Colonic mucosa (tissue), 4 donors: Measurements from ENCODE around the gene LRIT1. TPM values are rescaled to one million over a fixed set of nuclear protein-coding genes. Genes with fewer than 3 reads are reported as not detected.

ENCODE experiments used
- DNase-seq: peaks from one replicate; pipeline ENCODE4 v3.0.0-alpha.2; 2020
- H3K27ac ChIP-seq: fragments of 200-600 bp; one replicate; pipeline ENCODE4 v1.8.0; 2021
- H3K27me3 ChIP-seq: fragments of 200-600 bp; one replicate; pipeline ENCODE4 v1.8.0; 2021
- H3K36me3 ChIP-seq: fragments of 200-600 bp; one replicate; pipeline ENCODE4 v1.8.0; 2021
- H3K4me1 ChIP-seq: fragments of 200-600 bp; one replicate; pipeline ENCODE4 v1.8.0; 2021; ENCODE audit warnings: mild to moderate bottlenecking
- H3K4me3 ChIP-seq: fragments of 200-600 bp; one replicate; pipeline ENCODE4 v1.8.0; 2021
- H3K9ac ChIP-seq, 2 donors: one replicate each; pipeline ENCODE4 v1.7.0; 2013; ENCODE audit warnings: control low read depth in 2 of 2, low read depth in 2 of 2, low read length in 2 of 2
- H3K9me3 ChIP-seq: fragments of 200-600 bp; one replicate; pipeline ENCODE4 v1.8.0; 2021
- CTCF ChIP-seq: fragments of 200-600 bp; IDR thresholded peaks from one replicate; pipeline ENCODE4 v1.8.0; 2022; ENCODE audit warnings: antibody characterized with exemption, mild to moderate bottlenecking
- intact Hi-C: fragments of 100-400 bp; cut with DNase I; formaldehyde crosslinking; loops from one replicate; pipeline ENCODE4 v1.14.1; 2022
- total RNA-seq, 2 donors: library from RNA; stranded (reverse); fragmentation: NEBNext Ultra II Directional in 1 of 2; extraction: Animal tissue kit (Norgen Biotek cat#: 25700) in 1 of 2; gene quantifications; one replicate each; pipeline ENCODE4 v1.2.1, GENCODE V29; 2021
- donor health status: healthy.
- donor health status: DM: no; HTN: no; CAD: no.
- donor health status: DM: no; HTN: no; CAD: no.

The LRIT1 gene
- total RNA-seq, 2 donors from 2014 or later, result not detected

GRCh38 chr10:84235096-84235495, 6.2 kb downstream of the LRIT1 start:
- H3K4me1 ChIP-seq, result no peaks in the 10 kb centered on the region
- H3K27me3 ChIP-seq, result no peaks in the 10 kb centered on the region
- no peak overlapping the region for H3K4me3 ChIP-seq
- no peaks in the 10 kb centered on the region for H3K9me3 ChIP-seq
- no peak for TF ChIP-seq CTCF
- no peak overlapping the region for H3K9ac ChIP-seq
- no peak for DNase-seq
- H3K27ac ChIP-seq, result no peak overlapping the region
- H3K36me3 ChIP-seq, result no peaks in the 10 kb centered on the region
- intact Hi-C loops, result no loop called here

GRCh38 chr10:84234479-84234878, 6.9 kb downstream of the LRIT1 start:
- Histone ChIP-seq H3K36me3 (no peaks in the 10 kb centered on the region), H3K27me3 (no peaks in the 10 kb centered on the region), H3K9me3 (no peaks in the 10 kb centered on the region), H3K9ac (no peak overlapping the region), H3K4me1 (no peaks in the 10 kb centered on the region), H3K4me3 (no peak overlapping the region), H3K27ac (no peak overlapping the region)
- intact Hi-C loops, result no loop called here
- no peak for DNase-seq
- TF ChIP-seq CTCF, result no peak

GRCh38 chr10:84233940-84234339, 7.4 kb downstream of the LRIT1 start:
- no peak for TF ChIP-seq CTCF

GRCh38 chr10:84232376-84232775, 9.0 kb downstream of the LRIT1 start:
- Histone ChIP-seq H3K4me1 (no peaks in the 10 kb centered on the region), H3K9ac (no peak overlapping the region), H3K27me3 (no peaks in the 10 kb centered on the region), H3K27ac (no peak overlapping the region), H3K36me3 (no peaks in the 10 kb centered on the region), H3K9me3 (no peaks in the 10 kb centered on the region), H3K4me3 (no peak overlapping the region)
- intact Hi-C loops, result no loop called here
- no peak for TF ChIP-seq CTCF
- DNase-seq, result no peak

More at GRCh38 chr10:84233940-84234339, 7.4 kb downstream of the LRIT1 start:
- Histone ChIP-seq H3K4me1 (no peaks in the 10 kb centered on the region), H3K9ac (no peak overlapping the region), H3K27me3 (no peaks in the 10 kb centered on the region), H3K27ac (no peak overlapping the region), H3K9me3 (no peaks in the 10 kb centered on the region), H3K4me3 (no peak overlapping the region), H3K36me3 (no peaks in the 10 kb centered on the region)
- DNase-seq, result no peak
- intact Hi-C loops, result no loop called here

GRCh38 chr10:84230359-84230758, 11.0 kb downstream of the LRIT1 start:
- H3K9me3 ChIP-seq, result no peaks in the 10 kb centered on the region
- H3K27ac ChIP-seq, result no peak overlapping the region
- TF ChIP-seq CTCF, result no peak
- H3K4me1 ChIP-seq, result no peaks in the 10 kb centered on the region
- H3K4me3 ChIP-seq, result no peak overlapping the region
- H3K36me3 ChIP-seq, result no peaks in the 10 kb centered on the region
- no peaks in the 10 kb centered on the region for H3K27me3 ChIP-seq
- intact Hi-C loops, result no loop called here
- no peak overlapping the region for H3K9ac ChIP-seq
- DNase-seq, result no peak

GRCh38 chr10:84227810-84228209, 13.5 kb downstream of the LRIT1 start:
- Histone ChIP-seq H3K27ac (no peak overlapping the region), H3K9ac (no peak overlapping the region), H3K27me3 (no peaks in the 10 kb centered on the region), H3K36me3 (no peaks in the 10 kb centered on the region), H3K4me3 (no peak overlapping the region), H3K4me1 (no peaks in the 10 kb centered on the region), H3K9me3 (no peaks in the 10 kb centered on the region)
- intact Hi-C loops, result no loop called here
- no peak for TF ChIP-seq CTCF
- DNase-seq, result no peak
